B cell (primary cell): ENCODE measurements around the gene DDX27. TPM values are rescaled to one million over a fixed set of nuclear protein-coding genes. Genes with fewer than 3 reads are reported as not detected.
A peak's percentile ranks its signal among the peaks of the same experiment; 100 is the strongest.

Experiments
- ATAC-seq: fragments of 200-7000 bp; cut with Tn5 transposase; one replicate; pipeline ENCODE4 v1.10.0; 2021; ENCODE audit warnings: low read depth, mild to moderate bottlenecking, moderate number of reproducible peaks, moderate library complexity
- CTCF ChIA-PET: fragments of 350-600 bp; sonication (Branson Sonifier 250); formaldehyde crosslinking; loops from one replicate; lab custom pipeline; 2021; ENCODE audit warnings: antibody characterized with exemption, inconsistent platforms; lab: Charles Lee
- POLR2A ChIA-PET: fragments of 350-600 bp; sonication (Branson Sonifier 250); formaldehyde crosslinking; loops from one replicate; lab custom pipeline; 2021; ENCODE audit warnings: antibody characterized with exemption; lab: Charles Lee
- DNase-seq: peaks from one replicate; pipeline ENCODE4 v3.0.0; 2013
- H2AFZ ChIP-seq: 2 replicates; pipeline ENCODE4 v1.6.1; 2012; ENCODE audit warnings: mild to moderate bottlenecking, low read depth, low read length; ENCODE audit not compliant: insufficient read depth, poor library complexity, severe bottlenecking
- H3K27ac ChIP-seq, 2 donors: 1 replicate in 1 of 2; 2 replicates in 1 of 2; pipeline ENCODE4 v1.5.1; 2012 to 2013; ENCODE audit warnings: low read length in 2 of 2, mild to moderate bottlenecking in 2 of 2, moderate library complexity in 1 of 2
- H3K27me3 ChIP-seq, 4 experiments: fragments of 200-600 bp in 1 of 4; sonication (generic) in 1 of 4; replicated peaks in 1 of 4; 1 replicate in 2 of 4; 2 replicates in 2 of 4; pipeline versions ENCODE4 v1.6.1 to v1.7.0; 2013 to 2016; ENCODE audit warnings: low read length in 3 of 4, mild to moderate bottlenecking in 2 of 4, mixed read lengths in 1 of 4, moderate library complexity in 1 of 4; ENCODE audit not compliant: insufficient read depth in 4 of 4, control insufficient read depth in 3 of 4; ENCODE audit errors: control extremely low read depth in 1 of 4
- H3K36me3 ChIP-seq, 2 experiments: replicated peaks in 1 of 2; 1 replicate in 1 of 2; 2 replicates in 1 of 2; pipeline versions ENCODE4 v1.6.1 to v1.7.1; 2013; ENCODE audit warnings: low read length in 1 of 2; ENCODE audit not compliant: insufficient read depth in 2 of 2, control insufficient read depth in 1 of 2; ENCODE audit errors: control extremely low read depth in 1 of 2, extremely low read depth in 1 of 2
- H3K4me1 ChIP-seq, 2 donors: fragments of 200-600 bp in 1 of 2; sonication (generic) in 1 of 2; 1 replicate in 1 of 2; 2 replicates in 1 of 2; pipeline versions ENCODE4 v1.5.1 to v1.6.1; 2013 to 2017; ENCODE audit warnings: low read length in 2 of 2; ENCODE audit not compliant: control insufficient read depth in 2 of 2, insufficient read depth in 2 of 2
- H3K4me2 ChIP-seq: replicated peaks from 2 replicates; pipeline ENCODE3; 2012; ENCODE audit warnings: mild to moderate bottlenecking, low read depth, low read length; ENCODE audit not compliant: poor library complexity, severe bottlenecking
- H3K4me3 ChIP-seq, 5 experiments: fragments of 200-600 bp in 1 of 5; sonication (generic) in 1 of 5; 1 replicate in 3 of 5; 2 replicates in 2 of 5; pipeline versions ENCODE4 v1.5.1 to v1.7.0; 2011 to 2016; ENCODE audit warnings: low read length in 4 of 5, mild to moderate bottlenecking in 4 of 5, low read depth in 2 of 5, control low read depth in 1 of 5, moderate library complexity in 1 of 5; ENCODE audit not compliant: insufficient read depth in 1 of 5; ENCODE audit errors: control extremely low read depth in 1 of 5, extremely low read depth in 1 of 5
- H3K79me2 ChIP-seq: fragments of 200-600 bp; sonication (generic); one replicate; pipeline ENCODE4 v1.6.0; 2016; ENCODE audit warnings: low read length; ENCODE audit not compliant: control insufficient read depth, insufficient read depth
- H3K9ac ChIP-seq: fragments of 200-600 bp; sonication (generic); 2 replicates; pipeline ENCODE4 v1.6.1; 2017; ENCODE audit warnings: mild to moderate bottlenecking, low read length, moderate library complexity
- H3K9me3 ChIP-seq, 3 donors: one replicate each; pipeline versions ENCODE4 v1.6.1 to v1.7.1; 2013; ENCODE audit warnings: low read length in 2 of 3; ENCODE audit not compliant: control insufficient read depth in 2 of 3, insufficient read depth in 1 of 3; ENCODE audit errors: control extremely low read depth in 1 of 3
- H4K20me1 ChIP-seq: 2 replicates; pipeline ENCODE4 v1.6.0; 2012; ENCODE audit warnings: mild to moderate bottlenecking, low read length; ENCODE audit not compliant: insufficient read depth, control insufficient read depth, poor library complexity, severe bottlenecking
- H3K27ac Mint-ChIP-seq: one replicate; pipeline ENCODE4 v1.8.0; 2021; ENCODE audit warnings: mixed read lengths
- H3K27me3 Mint-ChIP-seq: one replicate; pipeline ENCODE4 v1.8.0; 2021; ENCODE audit warnings: mixed read lengths
- H3K4me1 Mint-ChIP-seq: one replicate; pipeline ENCODE4 v1.8.0; 2021; ENCODE audit warnings: mixed read lengths
- H3K4me3 Mint-ChIP-seq: one replicate; pipeline ENCODE4 v1.8.0; 2021; ENCODE audit warnings: mixed read lengths
- H3K9me3 Mint-ChIP-seq: one replicate; pipeline ENCODE4 v1.8.0; 2022; ENCODE audit warnings: mixed read lengths; ENCODE audit not compliant: insufficient read depth
- CTCF ChIP-seq: fragments of 200-600 bp; IDR thresholded peaks from one replicate; pipeline ENCODE4 v1.8.0; 2022; ENCODE audit warnings: antibody characterized with exemption, mild to moderate bottlenecking
- EZH2 ChIP-seq: IDR thresholded peaks from 2 replicates; pipeline ENCODE4 v1.6.1; 2012; ENCODE audit warnings: borderline replicate concordance, low read depth, mild to moderate bottlenecking, moderate library complexity, low read length; ENCODE audit not compliant: insufficient read depth, poor library complexity, severe bottlenecking
- WGBS: methylation state at CpG from one replicate; pipeline ENCODE4 v1.1.5; 2013; ENCODE audit warnings: missing lambda C conversion rate; ENCODE audit not compliant: insufficient coverage; 5-methylcytosine and 5-hydroxymethylcytosine counted together
- intact Hi-C: fragments of 100-400 bp; cut with micrococcal nuclease; formaldehyde crosslinking; loops from one replicate; pipeline ENCODE4 v1.10.0; 2022
- polyA plus RNA-seq: library from polyadenylated mRNA; depleted of rRNA; stranded (reverse); fragments of >200 nt; gene quantifications from 2 replicates; pipeline ENCODE4 v1.2.3, GENCODE V29; 2012
- total RNA-seq, 2 donors: library from RNA; stranded (reverse); fragments of 120-200 nt in 1 of 2; gene quantifications; 1 replicate in 1 of 2; 2 replicates in 1 of 2; pipeline versions ENCODE4 v1.2.3 to v1.2.4, GENCODE V29; 2013 to 2022

Gene DDX27
- total and polyA plus RNA-seq, 2 donors (not counting 1 experiment from before 2014, with no cell fraction given), result 55.0 to 74.6 TPM

GRCh38 chr20:49231471-49231870 is 12.3 kb downstream of the DDX27 start:
- TF ChIP-seq CTCF (no peak), EZH2 (no peak)

GRCh38 chr20:49233226-49233625 is 14.0 kb downstream of the DDX27 start:
- Histone ChIP-seq H3K4me3 (no peak overlapping the region), H3K4me1 (peaks cover 14 to 20% of the 10 kb centered on the region in 2 donors), H3K9ac (no peak overlapping the region), H2AFZ (no peak overlapping the region), H3K4me2 (no peak overlapping the region), H3K36me3 (peaks cover 1 to 91% of the 10 kb centered on the region in 2 experiments), H3K27me3 (no peaks in the 10 kb centered on the region), H3K79me2 (peaks cover 34% of the 10 kb centered on the region), H3K27ac (no peak overlapping the region), H4K20me1 (peaks cover 7% of the 10 kb centered on the region), H3K9me3 (no peaks in the 10 kb centered on the region)
- no peaks in the 10 kb centered on the region for H3K9me3 Mint-ChIP-seq
- intact Hi-C loops, result no loop called here
- H3K4me1 Mint-ChIP-seq, result peaks cover 16% of the 10 kb centered on the region
- no peak overlapping the region for H3K4me3 Mint-ChIP-seq
- H3K27me3 Mint-ChIP-seq, result no peaks in the 10 kb centered on the region
- WGBS, result 90% methylated on average over 7 of the region's 10 CpGs
- TF ChIP-seq EZH2, result no peak
- TF ChIP-seq CTCF, result no peak
- no peak for ATAC-seq
- ChIA-PET CTCF (interaction anchor here (0.6 kb wide), 1 partner anchor 31 kb away, joined by 4 read pairs; no protein-coding TSS in a partner anchor), POLR2A (no interaction called here)
- DNase-seq, result no peak
- H3K27ac Mint-ChIP-seq, result no peak overlapping the region

More at GRCh38 chr20:49231471-49231870, 12.3 kb downstream of the DDX27 start:
- peaks cover 3 to 83% of the 10 kb centered on the region in 2 experiments for H3K36me3 ChIP-seq
- no peak overlapping the region for H3K9ac ChIP-seq
- no peaks in the 10 kb centered on the region for H3K27me3 ChIP-seq
- H3K9me3 ChIP-seq, result no peaks in the 10 kb centered on the region
- H3K4me1 Mint-ChIP-seq, result peaks cover 16% of the 10 kb centered on the region
- peak overlapping the region; percentile 44 for H3K4me2 ChIP-seq
- DNase-seq (no peak), ATAC-seq (no peak)
- H3K4me3 Mint-ChIP-seq, result no peak overlapping the region
- H3K4me3 ChIP-seq, result no peak overlapping the region
- H2AFZ ChIP-seq, result no peak overlapping the region
- CTCF ChIA-PET, result interaction anchor here (2.8 kb wide), 1 partner anchor 15 kb away, joined by 16 read pairs; no protein-coding TSS in a partner anchor
- 0% methylated on average over 1 of the region's 7 CpGs for WGBS
- H4K20me1 ChIP-seq, result peaks cover 7% of the 10 kb centered on the region
- H3K9me3 Mint-ChIP-seq, result no peaks in the 10 kb centered on the region
- peaks cover 30% of the 10 kb centered on the region for H3K79me2 ChIP-seq
- peaks cover 14 to 20% of the 10 kb centered on the region in 2 donors for H3K4me1 ChIP-seq
- intact Hi-C loops, result no loop called here
- no peak overlapping the region for H3K27ac Mint-ChIP-seq
- H3K27me3 Mint-ChIP-seq, result no peaks in the 10 kb centered on the region
- peak overlapping the region; percentile 55 to 78 for H3K27ac ChIP-seq
- POLR2A ChIA-PET, result interaction anchor here (0.8 kb wide), 1 partner anchor 36 kb away, joined by 4 read pairs; no protein-coding TSS in a partner anchor
